ENCODE measurements around the gene MRPL2. TPM values are rescaled to one million over a fixed set of nuclear protein-coding genes. Genes with fewer than 3 reads are reported as not detected.

MRPL2 gene
- total and polyA plus RNA-seq, 2 experiments from 2014 or later, result 19.7 to 71.9 TPM

- in situ Hi-C loops (cut with MboI), result no loop called here
- H3K27ac ChIP-seq, result no peak overlapping the region
- TF ChIP-seq EZH2 (IDR thresholded peaks at IDR 0.05; ENCODE audit: insufficient read depth, poor library complexity, severe bottlenecking), result no peak
- no peak for TF ChIP-seq EZH2phosphoT487 (IDR thresholded peaks at IDR 0.05; ENCODE audit: insufficient read depth, low read depth)
- DNase-seq, result no peak
- H3K9me3 ChIP-seq (ENCODE audit: low read depth), result no peaks in the 10 kb centered on the region
- H3F3A ChIP-seq (ENCODE audit: insufficient read depth), result peaks cover 8% of the 10 kb centered on the region; the same call in 1 of the 2 replicates
- no peak overlapping the region for H3K9ac ChIP-seq
- H3K27me3 ChIP-seq (replicated peaks; ENCODE audit: insufficient read depth), result no peaks in the 10 kb centered on the region
- peaks cover 98% of the 10 kb centered on the region for H3K79me2 ChIP-seq (ENCODE audit: insufficient read depth)
- H3K36me3 ChIP-seq (ENCODE audit: low read depth), result no peaks in the 10 kb centered on the region
- H4K20me1 ChIP-seq (ENCODE audit: insufficient read depth), result no peaks in the 10 kb centered on the region
- H3K4me1 ChIP-seq (ENCODE audit: insufficient read depth), result peaks cover 17% of the 10 kb centered on the region
- H3K9me2 ChIP-seq (ENCODE audit: insufficient read depth), result no peaks in the 10 kb centered on the region
- no peak overlapping the region for H2AFZ ChIP-seq
- WGBS, 2 experiments (ENCODE audit: low coverage in 1 of 2, low lambda C conversion rate in 2 of 2, missing lambda C conversion rate in 2 of 2), result 68 to 69% methylated on average over 4 of the region's 4 CpGs
- H3K4me2 ChIP-seq (ENCODE audit: unreplicated experiment), result no peak overlapping the region
- no peak overlapping the region for H3K4me3 ChIP-seq
These were observed 21.8 kb upstream of the MRPL2 start for GRCh38 chr6:43081043-43081442.

GRCh38 chr6:43078691-43079090 is 19.5 kb upstream of the MRPL2 start:
- Histone ChIP-seq H3K4me3 (peak overlapping the region; percentile 94; the same call in 1 of the 2 replicates), H4K20me1 (ENCODE audit: insufficient read depth) (no peaks in the 10 kb centered on the region), H3K79me2 (ENCODE audit: insufficient read depth) (peaks cover 74% of the 10 kb centered on the region), H3K4me1 (ENCODE audit: insufficient read depth) (peaks cover 30% of the 10 kb centered on the region), H3K9ac (peak overlapping the region; percentile 93), H3K9me2 (ENCODE audit: insufficient read depth) (no peaks in the 10 kb centered on the region), H2AFZ (no peak overlapping the region), H3K27ac (peak overlapping the region; percentile 85), H3F3A (ENCODE audit: insufficient read depth) (peaks cover 8% of the 10 kb centered on the region; the same call in 1 of the 2 replicates), H3K27me3 (replicated peaks; ENCODE audit: insufficient read depth) (no peaks in the 10 kb centered on the region), H3K36me3 (ENCODE audit: low read depth) (no peaks in the 10 kb centered on the region), H3K9me3 (ENCODE audit: low read depth) (no peaks in the 10 kb centered on the region), H3K4me2 (ENCODE audit: unreplicated experiment) (peak overlapping the region; percentile 89)
- WGBS, 2 experiments (ENCODE audit: low coverage in 1 of 2, low lambda C conversion rate in 2 of 2, missing lambda C conversion rate in 2 of 2), result 45 to 54% methylated on average over 2 of the region's 2 CpGs
- TF ChIP-seq EZH2 (IDR thresholded peaks at IDR 0.05; ENCODE audit: insufficient read depth, poor library complexity, severe bottlenecking) (no peak), EZH2phosphoT487 (IDR thresholded peaks at IDR 0.05; ENCODE audit: insufficient read depth, low read depth) (no peak)
- in situ Hi-C loops (cut with MboI), result no loop called here
- peak; percentile 50 for DNase-seq

GRCh38 chr6:43077981-43078511 is 18.8 kb upstream of the MRPL2 start:
- peaks cover 68% of the 10 kb centered on the region for H3K79me2 ChIP-seq (ENCODE audit: insufficient read depth)
- peaks cover 30% of the 10 kb centered on the region for H3K4me1 ChIP-seq (ENCODE audit: insufficient read depth)
- H2AFZ ChIP-seq, result no peak overlapping the region
- peak overlapping the region; percentile 85 for H3K27ac ChIP-seq
- in situ Hi-C loops (cut with MboI), result no loop called here
- peak overlapping the region; percentile 93 for H3K9ac ChIP-seq
- WGBS, 2 experiments (ENCODE audit: low coverage in 1 of 2, low lambda C conversion rate in 2 of 2, missing lambda C conversion rate in 2 of 2), result 58 to 66% methylated on average over 6 of the region's 6 CpGs
- H3K4me3 ChIP-seq, result peak overlapping the region; percentile 94
- no peaks in the 10 kb centered on the region for H3K27me3 ChIP-seq (replicated peaks; ENCODE audit: insufficient read depth)
- H3K4me2 ChIP-seq (ENCODE audit: unreplicated experiment), result peak overlapping the region; percentile 89
- H3F3A ChIP-seq (ENCODE audit: insufficient read depth), result peaks cover 8% of the 10 kb centered on the region; the same call in 1 of the 2 replicates
- TF ChIP-seq EZH2phosphoT487 (IDR thresholded peaks at IDR 0.05; ENCODE audit: insufficient read depth, low read depth) (no peak), EZH2 (IDR thresholded peaks at IDR 0.05; ENCODE audit: insufficient read depth, poor library complexity, severe bottlenecking) (no peak)
- H3K9me2 ChIP-seq (ENCODE audit: insufficient read depth), result no peaks in the 10 kb centered on the region
- no peaks in the 10 kb centered on the region for H4K20me1 ChIP-seq (ENCODE audit: insufficient read depth)
- peak; percentile 82 for DNase-seq
- no peaks in the 10 kb centered on the region for H3K36me3 ChIP-seq (ENCODE audit: low read depth)
- H3K9me3 ChIP-seq (ENCODE audit: low read depth), result no peaks in the 10 kb centered on the region

GRCh38 chr6:43077333-43077809 is 18.1 kb upstream of the MRPL2 start:
- Histone ChIP-seq H3K9me2 (ENCODE audit: insufficient read depth) (no peaks in the 10 kb centered on the region), H4K20me1 (ENCODE audit: insufficient read depth) (no peaks in the 10 kb centered on the region), H3K27ac (peak overlapping the region; percentile 85), H3K79me2 (ENCODE audit: insufficient read depth) (peaks cover 61% of the 10 kb centered on the region), H3K9ac (peak overlapping the region; percentile 93), H3K4me1 (ENCODE audit: insufficient read depth) (peaks cover 30% of the 10 kb centered on the region), H3F3A (ENCODE audit: insufficient read depth) (peaks cover 8% of the 10 kb centered on the region; the same call in 1 of the 2 replicates), H3K4me2 (ENCODE audit: unreplicated experiment) (peak overlapping the region; percentile 89), H3K36me3 (ENCODE audit: low read depth) (no peaks in the 10 kb centered on the region), H3K4me3 (peak overlapping the region; percentile 94), H3K9me3 (ENCODE audit: low read depth) (no peaks in the 10 kb centered on the region), H3K27me3 (replicated peaks; ENCODE audit: insufficient read depth) (no peaks in the 10 kb centered on the region), H2AFZ (peak overlapping the region; percentile 77)
- in situ Hi-C loops (cut with MboI), result no loop called here
- TF ChIP-seq EZH2 (IDR thresholded peaks at IDR 0.05; ENCODE audit: insufficient read depth, poor library complexity, severe bottlenecking) (no peak), EZH2phosphoT487 (IDR thresholded peaks at IDR 0.05; ENCODE audit: insufficient read depth, low read depth) (no peak)
- WGBS, 2 experiments (ENCODE audit: low coverage in 1 of 2, low lambda C conversion rate in 2 of 2, missing lambda C conversion rate in 2 of 2), result 11 to 12% methylated on average over 8 of the region's 8 CpGs
- no peak for DNase-seq

Data from GM23248 (cell line).